CD4-positive, alpha-beta T cell (primary cell): ENCODE measurements around the gene FGGY. TPM values are rescaled to one million over a fixed set of nuclear protein-coding genes. Genes with fewer than 3 reads are reported as not detected.
"Not testable (repeated sequence)": the region's sequence is repeated elsewhere in the genome, so short reads cannot be mapped to it uniquely, and the experiment has no call there.

Experiments
- ATAC-seq: fragments of 200-7000 bp; cut with Tn5 transposase; one replicate; pipeline ENCODE4 v1.10.0; 2022; ENCODE audit warnings: mild to moderate bottlenecking; ENCODE audit not compliant: poor library complexity
- CTCF ChIA-PET: fragments of 350-600 bp; sonication (Branson Sonifier 250); formaldehyde crosslinking; loops from one replicate; lab custom pipeline; 2021; ENCODE audit warnings: antibody characterized with exemption, inconsistent platforms; lab: Charles Lee
- POLR2A ChIA-PET: fragments of 350-600 bp; sonication (Branson Sonifier 250); formaldehyde crosslinking; loops from one replicate; lab custom pipeline; 2021; ENCODE audit warnings: antibody characterized with exemption, inconsistent platforms; lab: Charles Lee
- DNase-seq, 14 experiments: peaks; one replicate each; pipeline ENCODE4 v3.0.0-alpha.2; 2013 to 2020; ENCODE audit warnings: mixed read lengths in 2 of 14
- H3K27ac ChIP-seq, 2 donors: one replicate each; pipeline versions ENCODE4 v1.5.1 to v1.7.0; 2013; ENCODE audit warnings: low read length in 2 of 2, low read depth in 1 of 2, mild to moderate bottlenecking in 1 of 2
- H3K27me3 ChIP-seq, 2 experiments: 1 replicate in 1 of 2; 2 replicates in 1 of 2; pipeline versions ENCODE4 v1.6.1 to v1.7.0; 2013; ENCODE audit warnings: low read length in 2 of 2, control low read depth in 1 of 2, mild to moderate bottlenecking in 1 of 2, moderate library complexity in 1 of 2; ENCODE audit not compliant: insufficient read depth in 2 of 2, control insufficient read depth in 1 of 2
- H3K36me3 ChIP-seq: one replicate; pipeline ENCODE4 v1.6.1; 2013; ENCODE audit warnings: low read length, control low read depth; ENCODE audit not compliant: insufficient read depth
- H3K4me1 ChIP-seq: one replicate; pipeline ENCODE4 v1.6.1; 2013; ENCODE audit warnings: low read length, control low read depth; ENCODE audit not compliant: insufficient read depth
- H3K4me3 ChIP-seq: one replicate; pipeline ENCODE4 v1.5.1; 2013; ENCODE audit warnings: mild to moderate bottlenecking, low read length, moderate library complexity
- H3K9me3 ChIP-seq, 2 experiments: 1 replicate in 1 of 2; 2 replicates in 1 of 2; pipeline versions ENCODE4 v1.6.1 to v1.7.0; 2013; ENCODE audit warnings: low read length in 2 of 2, mild to moderate bottlenecking in 2 of 2, control low read depth in 1 of 2, moderate library complexity in 1 of 2; ENCODE audit not compliant: control insufficient read depth in 1 of 2, insufficient read depth in 1 of 2
- H3K27ac Mint-ChIP-seq: one replicate; pipeline ENCODE4 v1.8.0; 2020; ENCODE audit warnings: mixed read lengths
- H3K27me3 Mint-ChIP-seq: one replicate; pipeline ENCODE4 v1.8.0; 2021; ENCODE audit warnings: mixed read lengths
- H3K36me3 Mint-ChIP-seq: one replicate; pipeline ENCODE4 v1.8.0; 2021; ENCODE audit warnings: low read depth, mixed read lengths
- H3K4me1 Mint-ChIP-seq: one replicate; pipeline ENCODE4 v1.8.0; 2021; ENCODE audit warnings: low read depth, mixed read lengths
- H3K4me3 Mint-ChIP-seq: one replicate; pipeline ENCODE4 v1.8.0; 2020; ENCODE audit warnings: mild to moderate bottlenecking, mixed read lengths
- H3K9me3 Mint-ChIP-seq: one replicate; pipeline ENCODE4 v1.8.0; 2020; ENCODE audit warnings: mixed read lengths
- CTCF ChIP-seq: fragments of 200-600 bp; IDR thresholded peaks from one replicate; pipeline ENCODE4 v1.8.0; 2022; ENCODE audit warnings: antibody characterized with exemption, mild to moderate bottlenecking
- intact Hi-C, 2 experiments: fragments of 100-400 bp; cut with DNase I in 1 of 2; cut with micrococcal nuclease in 1 of 2; formaldehyde crosslinking; loops; one replicate each; pipeline versions ENCODE4 v1.15.1 to v1.9.0; 2023 to 2025; cut with DNase I, micrococcal nuclease
- total RNA-seq, 174 experiments: library from RNA in 2 of 174; stranded (reverse) in 2 of 174; gene quantifications; one replicate each; pipeline ENCODE4 v1.2.3 and lab custom pipeline; 2021 to 2026

Gene FGGY
- total RNA-seq, 2 experiments from 2014 or later, result 9.5 to 10.0 TPM

GRCh38 chr1:59643526-59643925 lies 346.6 kb downstream of the FGGY start:
- POLR2A ChIA-PET, result interaction anchor here (0.7 kb wide), 1 partner anchor 631 kb away, joined by 3 read pairs; no protein-coding TSS in a partner anchor
- Mint-ChIP-seq H3K27me3 (no peaks in the 10 kb centered on the region), H3K27ac (no peak overlapping the region), H3K4me1 (no peaks in the 10 kb centered on the region), H3K36me3 (peaks cover 4% of the 10 kb centered on the region), H3K9me3 (no peaks in the 10 kb centered on the region), H3K4me3 (no peak overlapping the region)
- Histone ChIP-seq H3K27ac (no peak overlapping the region), H3K4me1 (no peaks in the 10 kb centered on the region), H3K4me3 (no peak overlapping the region), H3K9me3 (no peaks in the 10 kb centered on the region), H3K36me3 (no peaks in the 10 kb centered on the region), H3K27me3 (no peaks in the 10 kb centered on the region)
- CTCF ChIA-PET, result no interaction called here
- no peak for TF ChIP-seq CTCF
- no peak for DNase-seq
- intact Hi-C loops, result no loop called here
- no peak for ATAC-seq

GRCh38 chr1:59645893-59646292 lies 349.0 kb downstream of the FGGY start:
- CTCF ChIA-PET, result interaction anchor here (1.7 kb wide), 1 partner anchor 15 kb away, joined by 4 read pairs; no protein-coding TSS in a partner anchor

GRCh38 chr1:59653142-59653958 lies 356.5 kb downstream of the FGGY start:
- H3K9me3 ChIP-seq, H3K36me3 Mint-ChIP-seq, H3K27ac Mint-ChIP-seq, H3K36me3 ChIP-seq, H3K4me3 Mint-ChIP-seq, ATAC-seq, H3K27ac ChIP-seq, H3K27me3 ChIP-seq, H3K4me3 ChIP-seq, DNase-seq, POLR2A ChIA-PET, H3K4me1 Mint-ChIP-seq, H3K27me3 Mint-ChIP-seq, CTCF ChIA-PET, H3K9me3 Mint-ChIP-seq, H3K4me1 ChIP-seq, intact Hi-C loops: not testable (repeated sequence)

More at GRCh38 chr1:59645893-59646292, 349.0 kb downstream of the FGGY start:
- H3K27me3 ChIP-seq, result no peaks in the 10 kb centered on the region
- no peaks in the 10 kb centered on the region for H3K36me3 ChIP-seq
- H3K4me3 ChIP-seq, result no peak overlapping the region
- no peaks in the 10 kb centered on the region for H3K9me3 ChIP-seq
- H3K27ac ChIP-seq, result no peak overlapping the region
- intact Hi-C loops, result no loop called here
- no peaks in the 10 kb centered on the region for H3K4me1 ChIP-seq
- Mint-ChIP-seq H3K4me3 (no peak overlapping the region), H3K27me3 (no peaks in the 10 kb centered on the region), H3K4me1 (no peaks in the 10 kb centered on the region), H3K36me3 (peaks cover 4% of the 10 kb centered on the region), H3K27ac (no peak overlapping the region), H3K9me3 (no peaks in the 10 kb centered on the region)
- no peak for TF ChIP-seq CTCF
- ATAC-seq (no peak), DNase-seq (no peak)
- POLR2A ChIA-PET, result no interaction called here
